ENCODE data around the gene LRRC74B.

DNA sequence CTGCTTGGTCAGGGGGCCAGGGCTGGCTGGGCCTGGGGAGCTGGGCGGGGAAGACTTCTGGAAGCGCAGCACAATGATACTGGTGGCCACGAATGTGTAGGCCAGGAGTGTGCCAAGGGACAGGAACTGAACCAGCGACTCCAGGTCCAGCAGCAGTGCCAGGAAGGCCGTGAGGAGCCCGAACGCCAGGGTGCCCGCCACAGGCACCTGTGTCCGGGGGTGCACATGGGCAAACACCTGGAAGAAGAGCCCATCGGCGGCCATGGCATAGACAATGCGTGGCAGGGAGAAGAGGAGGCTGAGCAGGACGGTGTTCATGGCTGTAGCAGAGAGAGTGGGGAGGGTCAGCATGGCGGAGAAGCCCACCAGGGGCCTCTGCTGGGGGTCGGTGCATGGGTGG is 15.7 kb upstream of the LRRC74B start:
- TF ChIP-seq CTCF (IDR thresholded peaks at IDR 0.05) (no peak), POLR2A (IDR thresholded peaks at IDR 0.05) (no peak)

Measured in uterus (tissue), 2 donors.